ENCODE measurements around the gene RIPK4. TPM values are rescaled to one million over a fixed set of nuclear protein-coding genes. Genes with fewer than 3 reads are reported as not detected.

The RIPK4 gene
- total and polyA plus RNA-seq, 2 donors from 2014 or later: 11.6 to 32.6 TPM

- TF ChIP-seq CTCF (IDR thresholded peaks at IDR 0.05; ENCODE audit: borderline replicate concordance, extremely low read depth, insufficient read depth): no peak
- H3K9me3 ChIP-seq (ENCODE audit: control insufficient read depth in 2 of 3, insufficient read depth in 1 of 3, low read length in 3 of 3): no peaks in the 10 kb centered on the region
- DNase-seq: peak in 1 of 5 donors; percentile 8
- H3K4me3 ChIP-seq (ENCODE audit: low read length in 3 of 3): no peak overlapping the region
- no peak for FAIRE-seq
- H3K9ac ChIP-seq (ENCODE audit: low read length in 3 of 3): no peak overlapping the region
- no peak overlapping the region for H3K27ac ChIP-seq (ENCODE audit: low read depth in 2 of 2, low read length in 2 of 2)
- H3K27me3 ChIP-seq (ENCODE audit: control insufficient read depth, insufficient read depth, low read length): no peaks in the 10 kb centered on the region
- H3K4me1 ChIP-seq (ENCODE audit: control insufficient read depth in 2 of 3, insufficient read depth in 2 of 3, low read depth in 1 of 3, low read length in 3 of 3): peaks cover 0 to 8% (median 5%) of the 10 kb centered on the region in 3 donors
- intact Hi-C loops (cut with DNase I): no loop called here
- no peaks in the 10 kb centered on the region for H3K36me3 ChIP-seq (ENCODE audit: control insufficient read depth in 2 of 3, insufficient read depth in 3 of 3, low read length in 3 of 3)
Observed at GRCh38 chr21:41780337-41781049, 13.6 kb upstream of the RIPK4 start.

- no peaks in the 10 kb centered on the region for H3K27me3 ChIP-seq (ENCODE audit: control insufficient read depth, insufficient read depth, low read length)
- H3K9ac ChIP-seq (ENCODE audit: low read length in 3 of 3): no peak overlapping the region
- TF ChIP-seq CTCF (IDR thresholded peaks at IDR 0.05; ENCODE audit: borderline replicate concordance, extremely low read depth, insufficient read depth): no peak
- H3K36me3 ChIP-seq (ENCODE audit: control insufficient read depth in 2 of 3, insufficient read depth in 3 of 3, low read length in 3 of 3): no peaks in the 10 kb centered on the region
- no peak overlapping the region for H3K27ac ChIP-seq (ENCODE audit: low read depth in 2 of 2, low read length in 2 of 2)
- H3K4me3 ChIP-seq (ENCODE audit: low read length in 3 of 3): no peak overlapping the region
- no peak for FAIRE-seq
- intact Hi-C loops (cut with DNase I): loop anchor here (5.0 kb wide), 1 partner anchor 167 kb away; no protein-coding TSS in a partner anchor
- DNase-seq: peak in 1 of 5 donors; percentile 30
- peaks cover 0 to 14% (median 8%) of the 10 kb centered on the region in 3 donors for H3K4me1 ChIP-seq (ENCODE audit: control insufficient read depth in 2 of 3, insufficient read depth in 2 of 3, low read depth in 1 of 3, low read length in 3 of 3)
- H3K9me3 ChIP-seq (ENCODE audit: control insufficient read depth in 2 of 3, insufficient read depth in 1 of 3, low read length in 3 of 3): no peaks in the 10 kb centered on the region
Observed at GRCh38 chr21:41779659-41780058, 12.8 kb upstream of the RIPK4 start.

GRCh38 chr21:41778930-41779600, 12.2 kb upstream of the RIPK4 start:
- Histone ChIP-seq H3K9ac (ENCODE audit: low read length in 3 of 3) (no peak overlapping the region), H3K36me3 (ENCODE audit: control insufficient read depth in 2 of 3, insufficient read depth in 3 of 3, low read length in 3 of 3) (no peaks in the 10 kb centered on the region), H3K4me3 (ENCODE audit: low read length in 3 of 3) (no peak overlapping the region), H3K9me3 (ENCODE audit: control insufficient read depth in 2 of 3, insufficient read depth in 1 of 3, low read length in 3 of 3) (no peaks in the 10 kb centered on the region), H3K27ac (ENCODE audit: low read depth in 2 of 2, low read length in 2 of 2) (no peak overlapping the region), H3K27me3 (ENCODE audit: control insufficient read depth, insufficient read depth, low read length) (no peaks in the 10 kb centered on the region), H3K4me1 (ENCODE audit: control insufficient read depth in 2 of 3, insufficient read depth in 2 of 3, low read depth in 1 of 3, low read length in 3 of 3) (peaks cover 0 to 17% (median 8%) of the 10 kb centered on the region in 3 donors)
- TF ChIP-seq CTCF (IDR thresholded peaks at IDR 0.05; ENCODE audit: borderline replicate concordance, extremely low read depth, insufficient read depth): no peak
- peak in 4 of 5 donors; percentile 53 to 78 (median 60) for DNase-seq
- no peak for FAIRE-seq
- intact Hi-C loops (cut with DNase I): loop anchor here (5.0 kb wide), 1 partner anchor 167 kb away; no protein-coding TSS in a partner anchor
